GM12892 (cell line): Measurements from ENCODE around the gene TBC1D17.
"Not testable (repeated sequence)": the region's sequence is repeated elsewhere in the genome, so short reads cannot be mapped to it uniquely, and the experiment has no call there.

Experiments used
- DNase-seq: peaks from one replicate; pipeline ENCODE4 v3.0.0; 2011; ENCODE audit not compliant: insufficient read length
- FAIRE-seq: peaks from 2 replicates; lab custom pipeline; 2011; peaks lifted over from hg19 to GRCh38; lab: Jason Lieb, UNC
- POLR2A ChIP-seq: IDR thresholded peaks from 2 replicates; pipeline ENCODE4 v1.6.1; 2011; ENCODE audit warnings: low read depth, low read length, control low read depth
- POLR2AphosphoS5 ChIP-seq: IDR thresholded peaks from 2 replicates; pipeline ENCODE4 v1.6.1; 2011; ENCODE audit warnings: low read depth, low read length, control low read depth
- TAF1 ChIP-seq: IDR thresholded peaks from 2 replicates; pipeline ENCODE4 v1.6.1; 2011; ENCODE audit warnings: low read depth, mild to moderate bottlenecking, control low read depth, low read length, borderline replicate concordance

TBC1D17 gene

DNA sequence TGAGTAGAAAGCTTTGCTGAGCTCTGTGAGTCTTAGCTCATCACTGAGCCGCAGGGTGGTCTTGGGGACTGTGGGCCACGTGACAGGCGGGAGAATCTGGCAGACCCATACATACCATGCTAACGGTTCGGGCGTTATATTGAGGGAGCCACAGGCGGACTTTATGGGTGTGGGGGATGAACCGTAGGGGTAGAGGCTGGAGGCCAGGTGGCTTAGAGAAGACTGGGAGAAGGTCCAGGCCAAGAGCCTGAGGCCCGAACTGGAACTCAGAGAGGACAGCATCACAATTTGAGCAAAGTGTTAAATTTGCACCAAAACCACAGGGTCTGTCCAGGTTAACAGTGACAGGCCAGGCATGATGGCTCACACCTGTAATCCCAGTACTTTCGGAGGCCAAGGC, 36.2 kb downstream of the TBC1D17 start:
- TF ChIP-seq POLR2A, result no peak
- TF ChIP-seq POLR2AphosphoS5, result no peak
- TF ChIP-seq TAF1, result no peak
- FAIRE-seq (no peak), DNase-seq (no peak)

DNA sequence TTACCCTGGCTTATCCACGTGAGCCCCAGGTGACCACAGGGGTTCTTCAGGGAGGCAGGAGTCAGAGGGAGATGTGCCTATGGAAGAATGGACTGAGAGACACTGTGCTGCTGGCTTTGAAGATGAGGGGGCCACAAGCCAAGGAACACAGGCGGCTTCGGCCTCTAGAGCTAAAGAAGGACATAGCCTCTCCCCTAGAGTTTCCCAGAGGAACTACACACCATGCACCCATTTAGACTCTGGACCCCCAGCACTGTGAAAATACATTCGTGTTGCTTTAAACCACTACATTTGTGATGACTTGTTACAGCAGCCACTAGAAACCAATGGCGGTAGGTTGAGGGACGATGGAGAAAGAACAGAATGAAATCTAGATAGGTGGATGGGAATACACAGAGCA, 37.8 kb downstream of the TBC1D17 start:
- DNase-seq (no peak), FAIRE-seq (peak; percentile 40)
- no peak for TF ChIP-seq POLR2AphosphoS5
- no peak for TF ChIP-seq TAF1
- TF ChIP-seq POLR2A, result no peak

DNA sequence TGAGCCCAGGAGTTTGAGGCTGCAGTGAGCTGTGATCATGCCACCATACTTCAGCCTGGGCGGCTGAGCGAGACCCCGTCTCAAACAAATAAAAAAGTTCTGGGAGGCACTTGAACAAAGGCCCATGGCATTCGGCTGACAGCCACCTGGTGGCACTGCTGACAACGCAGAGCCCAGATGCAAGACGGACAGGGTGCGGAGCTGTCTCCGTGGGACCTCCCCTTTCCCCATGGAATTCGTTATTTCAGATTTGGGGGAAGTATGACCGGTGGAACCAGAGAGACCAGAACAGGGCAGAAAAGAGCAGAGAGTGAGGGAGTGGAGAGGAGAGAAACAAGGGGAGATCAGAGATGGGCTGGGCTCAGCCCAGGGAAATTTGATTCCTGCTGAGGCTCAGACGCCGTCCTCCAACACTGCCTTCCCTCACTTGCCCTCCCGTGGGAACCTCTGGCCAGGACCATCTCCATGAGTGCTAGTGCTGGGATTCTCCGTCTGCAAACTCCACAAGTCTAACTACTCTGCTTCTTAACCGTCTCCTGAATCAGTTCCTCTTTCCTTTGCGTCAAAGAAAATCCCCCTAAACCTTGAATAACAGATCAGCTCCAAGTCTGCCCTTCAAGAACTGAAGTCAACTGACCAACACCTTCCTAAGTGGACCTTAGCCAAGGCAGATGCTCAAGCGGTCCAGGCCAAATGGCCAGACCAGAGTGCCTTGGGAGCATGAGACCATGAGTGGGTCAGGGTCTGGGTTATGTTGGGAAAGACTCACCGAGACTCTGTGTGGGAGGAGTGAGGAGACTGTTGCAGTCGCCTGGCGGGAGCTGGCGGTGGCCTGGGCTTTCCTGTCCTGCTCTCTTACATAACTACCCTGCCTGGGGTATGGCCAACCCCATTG, 39.6 kb downstream of the TBC1D17 start:
- TF ChIP-seq TAF1 (no peak), POLR2A (0 out of 2 replicates have a peak, but pooled peaks have one; percentile 40), POLR2AphosphoS5 (0 out of 2 replicates have a peak, but pooled peaks have one; percentile 34)
- DNase-seq (no peak), FAIRE-seq (peak; percentile 68)

DNA sequence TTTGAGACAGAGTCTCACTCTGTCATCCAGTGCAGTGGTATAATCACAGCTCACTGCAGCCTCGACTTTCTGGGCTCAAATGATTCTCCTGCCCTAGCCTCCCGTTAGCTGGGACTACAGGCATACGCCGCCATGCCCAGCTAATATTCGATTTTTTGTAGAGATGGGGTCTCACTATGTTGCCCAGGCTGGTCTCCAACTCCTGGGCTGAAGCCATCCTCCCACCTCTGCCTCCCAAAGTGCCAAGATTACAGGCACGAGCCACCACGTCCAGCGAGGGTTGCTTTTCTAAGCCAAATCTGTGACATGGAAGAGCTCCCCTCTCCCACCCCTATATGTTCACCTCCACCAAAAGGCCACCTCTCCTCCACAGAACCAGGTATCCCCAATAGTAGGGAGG, 40.6 kb downstream of the TBC1D17 start:
- no peak for TF ChIP-seq POLR2A
- no peak for TF ChIP-seq TAF1
- TF ChIP-seq POLR2AphosphoS5, result no peak
- DNase-seq (no peak), FAIRE-seq (peak; percentile 33)

DNA sequence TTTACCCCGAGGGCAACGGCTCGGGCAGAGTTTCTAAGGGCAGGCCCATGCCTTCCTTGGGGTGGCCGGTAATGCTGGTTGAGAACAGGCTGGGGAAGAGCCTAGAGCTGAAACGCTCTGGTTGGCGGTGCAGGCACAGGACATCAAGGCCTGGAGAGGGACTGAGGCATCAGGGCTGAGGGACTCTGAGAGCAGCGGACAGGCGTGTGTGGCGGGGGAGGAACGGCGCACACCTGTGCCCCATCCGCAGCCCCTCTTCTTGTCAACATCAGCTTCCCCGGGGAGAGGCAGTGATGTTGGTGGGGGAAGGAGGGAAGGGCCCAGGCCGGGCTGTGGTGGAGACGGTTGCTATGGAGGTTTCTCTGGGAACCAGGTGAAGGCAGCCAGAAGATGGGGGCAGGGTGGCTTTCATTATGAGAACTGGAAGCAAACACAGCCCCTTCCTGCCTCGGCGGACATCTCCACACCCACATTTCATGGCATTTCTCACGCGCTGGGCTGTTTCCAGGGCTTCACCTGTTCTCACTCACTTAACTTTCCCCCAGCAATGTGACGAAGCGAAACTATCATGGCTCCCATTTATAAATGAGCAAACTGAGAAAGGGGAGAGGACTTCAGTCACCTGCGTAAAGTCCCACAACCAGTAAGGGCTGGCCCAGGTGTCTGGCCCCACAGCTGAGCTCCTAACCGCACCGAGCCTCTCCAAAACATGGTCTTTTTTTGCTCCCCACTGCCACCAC, 43.3 kb downstream of the TBC1D17 start:
- DNase-seq (no peak), FAIRE-seq (peak; percentile 75)
- TF ChIP-seq POLR2A (no peak), POLR2AphosphoS5 (no peak), TAF1 (no peak)

GRCh38 chr19:49921871-49922795, 44.6 kb downstream of the TBC1D17 start:
- no peak for DNase-seq
- TF ChIP-seq POLR2AphosphoS5 (no peak), POLR2A (no peak), TAF1 (no peak)
- no peak for FAIRE-seq

DNA sequence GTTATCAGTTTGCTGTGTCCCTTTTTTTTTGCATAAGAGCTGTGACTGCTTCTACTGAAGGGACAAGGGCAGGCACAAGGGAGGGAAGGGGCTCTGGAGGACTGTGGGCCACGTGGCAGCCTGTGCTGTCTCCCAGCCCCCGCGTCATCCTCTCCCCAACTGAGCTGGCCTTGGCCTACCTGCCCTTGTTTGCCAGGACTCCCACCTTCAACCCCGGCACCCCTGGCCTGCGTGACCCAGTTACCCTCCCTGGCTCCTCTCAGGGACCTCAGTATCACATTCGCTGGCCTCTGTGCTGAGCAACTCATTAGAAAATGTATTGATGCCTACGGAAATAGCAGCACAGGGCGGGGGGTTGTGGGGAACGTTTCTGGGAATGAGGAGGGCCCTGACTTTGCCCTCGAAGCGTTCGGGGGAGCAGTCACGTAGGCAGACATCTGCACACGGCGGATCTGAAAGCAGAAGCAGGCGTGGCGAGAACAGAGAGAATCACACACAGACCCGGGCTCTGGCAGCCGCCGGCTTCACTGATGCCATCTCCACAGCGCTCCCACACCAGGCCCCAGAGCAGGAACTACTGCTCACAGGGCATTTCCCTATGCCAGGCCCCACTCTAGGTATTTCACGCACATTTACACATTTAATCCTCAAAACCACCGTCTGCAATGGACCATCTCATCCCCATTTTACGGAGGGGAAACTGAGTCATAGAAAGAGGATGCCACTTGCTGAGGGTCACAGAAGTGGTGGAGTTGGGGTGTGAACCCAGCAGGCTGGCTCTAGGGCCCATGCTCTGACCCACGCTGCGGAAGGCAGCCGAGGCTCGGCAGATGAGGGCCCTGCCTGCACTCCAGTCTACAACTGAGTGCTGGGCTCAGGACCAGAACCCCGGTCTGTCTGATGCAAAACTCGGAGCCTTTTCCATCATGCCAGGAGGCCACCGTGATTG, 45.8 kb downstream of the TBC1D17 start:
- FAIRE-seq (no peak), DNase-seq (no peak)
- TF ChIP-seq TAF1, result no peak
- TF ChIP-seq POLR2AphosphoS5, result no peak
- no peak; the same call in 1 of the 2 replicates for TF ChIP-seq POLR2A

DNA sequence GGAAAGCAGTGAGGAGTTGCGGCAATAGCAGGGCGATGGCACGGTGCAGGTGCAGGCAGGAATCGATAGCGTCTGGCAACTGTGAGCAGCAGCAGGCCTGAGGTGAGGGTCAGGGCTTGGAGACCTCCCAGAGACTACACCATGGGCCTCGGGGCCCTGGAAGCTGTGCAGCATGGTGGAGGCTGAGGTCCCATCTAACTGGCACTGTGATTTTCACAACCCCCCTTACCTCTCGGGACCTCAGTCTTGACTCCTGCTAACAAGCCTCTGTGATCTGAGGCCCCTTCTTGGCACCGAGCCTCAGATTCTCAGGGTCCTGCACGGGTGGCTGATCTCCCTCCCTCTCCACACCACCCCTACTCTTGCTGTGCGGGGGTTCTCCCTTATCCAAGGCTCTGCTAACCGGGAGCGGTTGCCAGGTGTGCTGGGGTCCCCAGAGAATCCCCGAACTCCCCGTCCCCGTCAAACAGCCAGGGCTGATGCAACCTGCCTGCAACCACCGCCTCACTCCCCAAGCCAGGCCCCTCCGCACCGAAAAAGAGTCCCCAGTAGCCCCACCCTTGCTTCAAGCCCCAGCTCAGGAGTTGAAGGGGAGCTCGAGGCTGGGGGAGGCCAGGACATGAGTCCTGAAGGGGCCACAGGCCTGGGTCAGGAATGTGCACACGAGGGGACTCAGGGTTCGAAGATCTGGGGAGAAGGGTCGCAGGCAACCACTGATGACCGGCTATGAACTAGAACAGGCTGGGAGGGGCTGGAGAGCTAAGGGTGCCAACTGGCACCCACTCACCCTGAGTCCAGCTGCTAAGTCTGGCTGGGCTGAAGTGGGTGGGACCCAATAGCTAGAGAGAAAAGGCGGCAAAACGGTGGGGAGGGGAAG, 46.7 kb downstream of the TBC1D17 start:
- peak; percentile 69 for FAIRE-seq
- no peak for DNase-seq
- TF ChIP-seq POLR2AphosphoS5 (no peak), POLR2A (peak; percentile 27; the same call in 1 of the 2 replicates), TAF1 (no peak)

- FAIRE-seq, DNase-seq: not testable (repeated sequence)
These were observed 47.3 kb downstream of the TBC1D17 start for GRCh38 chr19:49924881-49925210.
